GM19023 (cell line): ENCODE data around the gene CACNG6.

Experiments
- ATAC-seq: cut with Tn5 transposase; IDR thresholded peaks from one replicate; pipeline ENCODE4 v1.9.1; 2021; ENCODE audit warnings: mild to moderate bottlenecking, moderate library complexity; ENCODE audit not compliant: unreplicated experiment

The CACNG6 gene

GRCh38 chr19:54041969-54042606 is 50.7 kb downstream of the CACNG6 start:
- no peak for ATAC-seq

- no peak for ATAC-seq
Measured at GRCh38 chr19:54042989-54043388, 51.6 kb downstream of the CACNG6 start.

- ATAC-seq = no peak
Measured at GRCh38 chr19:54045771-54046170, 54.3 kb downstream of the CACNG6 start.

- no peak for ATAC-seq
Measured at GRCh38 chr19:54047616-54048015, 56.2 kb downstream of the CACNG6 start.
